ENCODE results near the gene DDX59.

GRCh38 chr1:200708769-200709168 lies 39.1 kb upstream of the DDX59 start:
- TF ChIP-seq CTCF (IDR thresholded peaks at IDR 0.05) (no peak), POLR2A (IDR thresholded peaks at IDR 0.05) (no peak)

Measured in Peyer's patch (tissue), 4 donors.